Measurements from ENCODE around the gene PIK3C2B.

DNA sequence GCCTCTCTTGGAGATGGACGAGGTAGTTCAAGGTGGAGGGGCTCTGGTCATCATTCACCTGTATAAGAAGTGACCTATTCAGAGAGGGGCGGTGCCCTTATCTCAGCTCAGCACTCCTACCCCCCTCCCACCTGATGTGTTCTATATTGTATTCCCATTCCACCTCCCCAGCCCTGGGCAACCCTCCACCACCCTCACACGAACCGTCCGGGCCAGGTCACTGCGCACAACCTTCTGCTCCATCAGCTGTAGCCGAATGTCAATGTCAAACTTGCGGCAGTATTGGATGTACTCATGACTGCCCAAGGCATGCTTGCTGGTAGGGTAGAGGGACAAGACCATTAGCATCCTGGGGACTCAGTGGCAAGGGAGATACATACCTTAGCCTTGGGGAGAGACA is 34.3 kb downstream of the PIK3C2B start:
- no peak for TF ChIP-seq POLR2A (IDR thresholded peaks at IDR 0.05; ENCODE audit: low read length)
- no peak for TF ChIP-seq GATA1 (IDR thresholded peaks at IDR 0.05; ENCODE audit: low read depth, low read length)
